GM12873 (cell line): ENCODE measurements around the gene SIVA1.

ENCODE experiments used
- CTCF ChIP-seq: IDR thresholded peaks from 2 replicates; pipeline ENCODE4 v1.5.1; 2012; ENCODE audit warnings: low read depth, mild to moderate bottlenecking, moderate library complexity, low read length, control low read depth; ENCODE audit not compliant: insufficient read depth; ENCODE audit errors: missing control alignments

The SIVA1 gene

GRCh38 chr14:104800771-104801519 lies 48.0 kb downstream of the SIVA1 start, which contains the start of gene ZBTB42:
Gene ZBTB42 (plus strand): TSS chr14:104801101. CDS start chr14:104801198, 97 bp downstream.
- TF ChIP-seq CTCF: no peak

GRCh38 chr14:104801520-104802393 lies 48.8 kb downstream of the SIVA1 start:
- TF ChIP-seq CTCF: no peak

- TF ChIP-seq CTCF: no peak
Measured at GRCh38 chr14:104802394-104803184, 49.6 kb downstream of the SIVA1 start.

GRCh38 chr14:104803280-104803911 lies 50.4 kb downstream of the SIVA1 start:
- TF ChIP-seq CTCF: no peak

- no peak for TF ChIP-seq CTCF
Measured at GRCh38 chr14:104803912-104804410, 51.0 kb downstream of the SIVA1 start.

- no peak for TF ChIP-seq CTCF
Measured at GRCh38 chr14:104804481-104805325, 51.8 kb downstream of the SIVA1 start.
